OCI-LY3 (cell line): Measurements from ENCODE around the gene SLC24A1.

Experiments used
- H2AFZ ChIP-seq: fragments of 200-600, 300-600 bp; shearing (Covaris generic); 2 replicates; pipeline ENCODE4 v1.6.0; 2014; ENCODE audit warnings: antibody characterized with exemption, low read depth, low read length
- H3K27ac ChIP-seq: fragments of 200-600, 300-600 bp; sonication (generic); 2 replicates; pipeline ENCODE4 v1.5.1; 2014; ENCODE audit warnings: mild to moderate bottlenecking, low read length, moderate library complexity, mixed read lengths
- H3K27me3 ChIP-seq: fragments of 200-600, 300-600 bp; sonication (generic); 2 replicates; pipeline ENCODE4 v1.6.1; 2014; ENCODE audit warnings: low read depth, low read length, mixed read lengths
- H3K36me3 ChIP-seq: fragments of 200-600, 300-600 bp; sonication (generic); replicated peaks from 2 replicates; pipeline ENCODE3; 2014; ENCODE audit warnings: low read depth, low read length, mixed read lengths
- H3K4me1 ChIP-seq: fragments of 300-600, 200-600 bp; sonication (generic); 2 replicates; pipeline ENCODE4 v1.6.1; 2014; ENCODE audit warnings: low read length, mixed read lengths
- H3K4me2 ChIP-seq: fragments of 200-600, 300-600 bp; sonication (generic); 2 replicates; pipeline ENCODE4 v1.6.1; 2014; ENCODE audit warnings: low read length, mixed read lengths
- H3K4me3 ChIP-seq: fragments of 300-600, 200-600 bp; sonication (generic); 2 replicates; pipeline ENCODE4 v1.5.1; 2014; ENCODE audit warnings: antibody characterized with exemption, mild to moderate bottlenecking, low read length, moderate library complexity
- H3K79me2 ChIP-seq: fragments of 300-600, 200-600 bp; shearing (Covaris generic); 2 replicates; pipeline ENCODE4 v1.6.1; 2014; ENCODE audit warnings: mild to moderate bottlenecking, low read length, mixed read lengths
- H3K9ac ChIP-seq: fragments of 300-600, 200-600 bp; shearing (Covaris generic); 2 replicates; pipeline ENCODE4 v1.6.0; 2014; ENCODE audit warnings: mild to moderate bottlenecking, low read length, moderate library complexity
- H3K9me3 ChIP-seq: fragments of 200-600, 300-600 bp; shearing (Covaris generic); 2 replicates; pipeline ENCODE4 v1.6.1; 2014; ENCODE audit warnings: low read length, mixed read lengths; ENCODE audit not compliant: insufficient read depth
- H4K20me1 ChIP-seq: fragments of 200-600, 300-600 bp; sonication (generic); 2 replicates; pipeline ENCODE4 v1.6.1; 2016; ENCODE audit warnings: low read length, mixed read lengths; ENCODE audit not compliant: insufficient read depth
- EZH2phosphoT487 ChIP-seq: fragments of 200-600 bp; shearing (Covaris generic); IDR thresholded peaks from 2 replicates; pipeline ENCODE4 v1.6.1; 2018; ENCODE audit warnings: antibody characterized with exemption, mixed run types, low read depth
- TF ChIP-seq, protein P1 (sequence below): fragments of 200-600, 300-600 bp; sonication (generic); IDR thresholded peaks from 2 replicates; pipeline ENCODE4 v1.5.1; 2014; ENCODE audit warnings: antibody characterized with exemption, low read length, low read depth

Gene SLC24A1

DNA sequence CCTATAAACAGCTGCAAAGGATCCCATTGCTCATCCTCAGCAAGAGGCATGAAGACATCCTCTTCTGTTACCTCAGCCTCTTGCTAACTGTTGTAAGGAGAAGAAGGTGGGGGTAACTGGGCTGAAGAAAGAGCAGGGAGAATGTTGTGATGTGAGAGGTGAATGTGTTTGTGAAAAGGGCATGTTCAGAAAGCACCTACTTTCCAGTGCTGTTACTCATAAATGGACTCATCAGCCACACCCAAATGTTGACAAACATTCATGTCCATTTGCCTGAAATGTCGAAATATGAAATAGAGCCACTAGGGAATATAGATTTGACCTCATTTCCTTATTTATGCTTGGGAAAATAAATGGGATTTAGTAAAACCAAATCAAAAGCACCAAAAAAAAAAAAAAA, 12.6 kb downstream of the SLC24A1 start:
- H3K36me3 ChIP-seq: no peaks in the 10 kb centered on the region
- H3K79me2 ChIP-seq: no peaks in the 10 kb centered on the region
- no peak overlapping the region for H3K4me2 ChIP-seq
- peaks cover 24% of the 10 kb centered on the region for H3K4me1 ChIP-seq
- H4K20me1 ChIP-seq: peaks cover 61% of the 10 kb centered on the region
- no peak overlapping the region for H3K9ac ChIP-seq
- no peak overlapping the region for H3K4me3 ChIP-seq
- peaks cover 76% of the 10 kb centered on the region for H3K27me3 ChIP-seq
- no peak overlapping the region for H2AFZ ChIP-seq
- no peaks in the 10 kb centered on the region for H3K9me3 ChIP-seq
- TF ChIP-seq EZH2phosphoT487: no peak
- TF ChIP-seq, protein P1, sequence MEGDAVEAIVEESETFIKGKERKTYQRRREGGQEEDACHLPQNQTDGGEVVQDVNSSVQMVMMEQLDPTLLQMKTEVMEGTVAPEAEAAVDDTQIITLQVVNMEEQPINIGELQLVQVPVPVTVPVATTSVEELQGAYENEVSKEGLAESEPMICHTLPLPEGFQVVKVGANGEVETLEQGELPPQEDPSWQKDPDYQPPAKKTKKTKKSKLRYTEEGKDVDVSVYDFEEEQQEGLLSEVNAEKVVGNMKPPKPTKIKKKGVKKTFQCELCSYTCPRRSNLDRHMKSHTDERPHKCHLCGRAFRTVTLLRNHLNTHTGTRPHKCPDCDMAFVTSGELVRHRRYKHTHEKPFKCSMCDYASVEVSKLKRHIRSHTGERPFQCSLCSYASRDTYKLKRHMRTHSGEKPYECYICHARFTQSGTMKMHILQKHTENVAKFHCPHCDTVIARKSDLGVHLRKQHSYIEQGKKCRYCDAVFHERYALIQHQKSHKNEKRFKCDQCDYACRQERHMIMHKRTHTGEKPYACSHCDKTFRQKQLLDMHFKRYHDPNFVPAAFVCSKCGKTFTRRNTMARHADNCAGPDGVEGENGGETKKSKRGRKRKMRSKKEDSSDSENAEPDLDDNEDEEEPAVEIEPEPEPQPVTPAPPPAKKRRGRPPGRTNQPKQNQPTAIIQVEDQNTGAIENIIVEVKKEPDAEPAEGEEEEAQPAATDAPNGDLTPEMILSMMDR: no peak
- H3K27ac ChIP-seq: no peak overlapping the region

DNA sequence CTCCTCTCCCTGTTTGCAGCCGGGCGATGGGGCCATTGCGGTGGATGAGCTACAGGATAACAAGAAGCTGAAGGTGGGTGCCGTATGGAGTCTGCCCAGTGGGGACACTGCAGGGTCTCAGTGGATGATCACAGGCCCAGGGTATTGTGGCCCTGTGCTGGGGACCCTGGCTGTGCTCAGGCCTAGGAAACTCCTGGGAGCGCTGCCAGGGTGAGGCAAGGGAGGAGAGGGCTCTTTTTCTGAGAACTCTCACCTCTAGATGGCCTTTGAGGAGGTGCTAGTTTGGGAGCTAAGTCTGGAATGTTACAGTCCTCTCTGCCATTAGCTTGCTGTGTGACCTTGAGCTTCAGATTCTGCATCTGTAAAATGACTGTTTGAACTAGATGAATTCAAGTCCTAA, 16.4 kb downstream of the SLC24A1 start:
- Histone ChIP-seq H3K36me3 (no peaks in the 10 kb centered on the region), H3K9me3 (no peaks in the 10 kb centered on the region), H3K4me1 (0 out of 2 replicates have a peak, but pooled peaks cover 6% of the 10 kb centered on the region), H3K4me2 (0 out of 2 replicates have a peak overlapping the region, but pooled peaks have one; percentile 10), H3K9ac (no peak overlapping the region), H2AFZ (no peak overlapping the region), H3K4me3 (no peak overlapping the region), H3K27me3 (peaks cover 62% of the 10 kb centered on the region), H4K20me1 (peaks cover 36% of the 10 kb centered on the region), H3K79me2 (no peaks in the 10 kb centered on the region), H3K27ac (no peak overlapping the region)
- no peak for TF ChIP-seq EZH2phosphoT487

DNA sequence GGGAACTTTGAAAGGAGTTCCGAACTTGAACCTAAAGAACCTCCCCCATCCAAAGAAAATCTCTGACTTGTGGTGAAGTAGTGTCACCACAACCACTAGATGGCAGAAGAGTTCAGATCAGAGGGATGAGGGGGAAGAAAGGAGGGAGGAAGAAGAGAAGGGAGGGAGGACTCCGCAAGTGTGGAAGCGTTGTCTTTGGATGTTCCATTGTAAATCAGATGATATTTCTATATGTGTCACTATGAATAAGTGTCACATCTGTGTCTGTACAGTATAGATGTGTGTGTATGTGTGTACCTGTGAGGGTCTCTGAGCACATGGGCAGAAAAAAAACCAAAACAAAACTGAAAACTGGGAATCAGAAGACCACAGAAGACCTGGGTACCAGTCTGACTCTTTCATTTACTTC, 16.9 kb downstream of the SLC24A1 start:
- H3K27me3 ChIP-seq: peaks cover 58% of the 10 kb centered on the region
- H3K9ac ChIP-seq: no peak overlapping the region

DNA sequence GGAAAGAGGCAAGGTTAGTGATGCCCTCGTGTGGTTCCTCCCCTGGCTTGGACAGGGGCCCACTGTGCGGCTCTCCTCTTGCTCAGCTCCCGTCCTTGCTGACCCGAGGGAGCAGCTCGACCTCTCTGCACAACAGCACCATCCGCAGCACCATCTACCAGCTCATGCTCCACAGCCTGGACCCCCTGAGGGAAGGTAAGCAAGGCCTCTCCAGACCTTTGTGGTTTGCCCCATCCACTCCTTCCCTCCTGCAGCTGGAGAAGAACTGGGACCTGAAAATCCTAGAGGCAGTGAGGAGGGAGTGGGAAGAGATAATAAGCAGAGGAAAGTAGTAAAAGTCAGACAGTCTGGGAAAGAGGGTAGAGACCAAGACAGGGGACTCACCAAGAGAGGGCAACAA, 17.8 kb downstream of the SLC24A1 start:
- no peak overlapping the region for H2AFZ ChIP-seq
- 0 out of 2 replicates have a peak, but pooled peaks cover 6% of the 10 kb centered on the region for H3K4me1 ChIP-seq
- no peak for TF ChIP-seq EZH2phosphoT487
- TF ChIP-seq, protein P1: peak; percentile 8; the same call in 1 of the 2 replicates
- no peaks in the 10 kb centered on the region for H3K9me3 ChIP-seq
- no peaks in the 10 kb centered on the region for H3K79me2 ChIP-seq
- H3K4me3 ChIP-seq: no peak overlapping the region
- H3K36me3 ChIP-seq: no peaks in the 10 kb centered on the region
- peaks cover 25% of the 10 kb centered on the region for H4K20me1 ChIP-seq
- H3K27ac ChIP-seq: no peak overlapping the region
- H3K9ac ChIP-seq: no peak overlapping the region
- peaks cover 50% of the 10 kb centered on the region for H3K27me3 ChIP-seq
- H3K4me2 ChIP-seq: no peak overlapping the region

More for the DNA sequence above, 16.9 kb downstream of the SLC24A1 start:
- no peak; the same call in 1 of the 2 replicates for TF ChIP-seq EZH2phosphoT487
- TF ChIP-seq, protein P1: peak; percentile 98
- Histone ChIP-seq H2AFZ (no peak overlapping the region), H4K20me1 (peaks cover 33% of the 10 kb centered on the region), H3K27ac (no peak overlapping the region), H3K4me3 (no peak overlapping the region), H3K79me2 (no peaks in the 10 kb centered on the region), H3K36me3 (no peaks in the 10 kb centered on the region), H3K4me1 (0 out of 2 replicates have a peak, but pooled peaks cover 6% of the 10 kb centered on the region), H3K9me3 (no peaks in the 10 kb centered on the region), H3K4me2 (peak overlapping the region; percentile 10; the same call in 1 of the 2 replicates)
